K562 (cell line): ENCODE results near the gene EPN2.

Source experiments
- ZNF140 ChIP-seq: fragments of 250-450 bp; sonication (Bioruptor Pico); IDR thresholded peaks from 2 replicates; pipeline ENCODE4 v1.8.0; 2021; ENCODE audit warnings: moderate library complexity, mild to moderate bottlenecking, inconsistent platforms
- TF ChIP-seq, protein P1 (sequence below), 3 experiments: IDR thresholded peaks in 2 of 3; conservative IDR thresholded peaks in 1 of 3; 2 replicates each; pipeline ENCODE4 v1.5.1; 2011 to 2012; ENCODE audit warnings: low read length in 3 of 3, mild to moderate bottlenecking in 3 of 3, control low read depth in 2 of 3, improper control_type of control experiment in 1 of 3, inconsistent platforms in 1 of 3, low read depth in 1 of 3, mixed read lengths in 1 of 3, moderate library complexity in 1 of 3; ENCODE audit not compliant: insufficient read depth in 2 of 3

GRCh38 chr17:19242323-19242722 lies 5.2 kb downstream of the EPN2 start:
- no peak for TF ChIP-seq ZNF140 (CRISPR knock-in tag)
- TF ChIP-seq, protein P1, sequence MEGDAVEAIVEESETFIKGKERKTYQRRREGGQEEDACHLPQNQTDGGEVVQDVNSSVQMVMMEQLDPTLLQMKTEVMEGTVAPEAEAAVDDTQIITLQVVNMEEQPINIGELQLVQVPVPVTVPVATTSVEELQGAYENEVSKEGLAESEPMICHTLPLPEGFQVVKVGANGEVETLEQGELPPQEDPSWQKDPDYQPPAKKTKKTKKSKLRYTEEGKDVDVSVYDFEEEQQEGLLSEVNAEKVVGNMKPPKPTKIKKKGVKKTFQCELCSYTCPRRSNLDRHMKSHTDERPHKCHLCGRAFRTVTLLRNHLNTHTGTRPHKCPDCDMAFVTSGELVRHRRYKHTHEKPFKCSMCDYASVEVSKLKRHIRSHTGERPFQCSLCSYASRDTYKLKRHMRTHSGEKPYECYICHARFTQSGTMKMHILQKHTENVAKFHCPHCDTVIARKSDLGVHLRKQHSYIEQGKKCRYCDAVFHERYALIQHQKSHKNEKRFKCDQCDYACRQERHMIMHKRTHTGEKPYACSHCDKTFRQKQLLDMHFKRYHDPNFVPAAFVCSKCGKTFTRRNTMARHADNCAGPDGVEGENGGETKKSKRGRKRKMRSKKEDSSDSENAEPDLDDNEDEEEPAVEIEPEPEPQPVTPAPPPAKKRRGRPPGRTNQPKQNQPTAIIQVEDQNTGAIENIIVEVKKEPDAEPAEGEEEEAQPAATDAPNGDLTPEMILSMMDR (IDR thresholded peaks at IDR 0.05 in 2 of 3, conservative IDR thresholded peaks at IDR 0.05 in 1 of 3; ENCODE audit: insufficient read depth in 2 of 3, low read depth in 1 of 3, low read length in 3 of 3): no peak
